Panc1 (cell line): ENCODE data around the gene NSD1.
A peak's percentile ranks its signal among the peaks of the same experiment; 100 is the strongest.

Experiments
- CTCF ChIP-seq: fragments of 450-650 bp; IDR thresholded peaks from 2 replicates; pipeline ENCODE4 v1.5.1; 2017; ENCODE audit warnings: mild to moderate bottlenecking
- POLR2AphosphoS5 ChIP-seq: IDR thresholded peaks from 2 replicates; pipeline ENCODE4 v1.6.1; 2012; ENCODE audit warnings: mild to moderate bottlenecking, low read depth, low read length, moderate library complexity
- SIN3A ChIP-seq: IDR thresholded peaks from 2 replicates; pipeline ENCODE4 v1.6.1; 2012; ENCODE audit warnings: low read depth, mild to moderate bottlenecking, low read length, moderate library complexity, borderline replicate concordance; ENCODE audit not compliant: insufficient read depth

GRCh38 chr5:177309351-177310191 lies 176.0 kb downstream of the NSD1 start:
- TF ChIP-seq CTCF, result peak; percentile 98
- no peak for TF ChIP-seq POLR2AphosphoS5
- TF ChIP-seq SIN3A, result no peak
